Testis (tissue), 2 donors: ENCODE measurements around the gene KRTAP2-1.
"Not testable (repeated sequence)": the region's sequence is repeated elsewhere in the genome, so short reads cannot be mapped to it uniquely, and the experiment has no call there.

Experiments
- POLR2A ChIP-seq: fragments of 450-650 bp; IDR thresholded peaks from one replicate; pipeline ENCODE4 v1.6.1; 2017; ENCODE audit warnings: antibody characterized with exemption, mild to moderate bottlenecking, moderate library complexity
- TF ChIP-seq, protein P1 (sequence below), 3 experiments: fragments of 450-650 bp in 2 of 3; fragments of 200-600 bp in 1 of 3; sonication (generic) in 1 of 3; IDR thresholded peaks; one replicate each; pipeline ENCODE4 v1.5.1; 2016 to 2019; ENCODE audit warnings: antibody characterized with exemption in 3 of 3, mild to moderate bottlenecking in 2 of 3, moderate library complexity in 1 of 3

DNA sequence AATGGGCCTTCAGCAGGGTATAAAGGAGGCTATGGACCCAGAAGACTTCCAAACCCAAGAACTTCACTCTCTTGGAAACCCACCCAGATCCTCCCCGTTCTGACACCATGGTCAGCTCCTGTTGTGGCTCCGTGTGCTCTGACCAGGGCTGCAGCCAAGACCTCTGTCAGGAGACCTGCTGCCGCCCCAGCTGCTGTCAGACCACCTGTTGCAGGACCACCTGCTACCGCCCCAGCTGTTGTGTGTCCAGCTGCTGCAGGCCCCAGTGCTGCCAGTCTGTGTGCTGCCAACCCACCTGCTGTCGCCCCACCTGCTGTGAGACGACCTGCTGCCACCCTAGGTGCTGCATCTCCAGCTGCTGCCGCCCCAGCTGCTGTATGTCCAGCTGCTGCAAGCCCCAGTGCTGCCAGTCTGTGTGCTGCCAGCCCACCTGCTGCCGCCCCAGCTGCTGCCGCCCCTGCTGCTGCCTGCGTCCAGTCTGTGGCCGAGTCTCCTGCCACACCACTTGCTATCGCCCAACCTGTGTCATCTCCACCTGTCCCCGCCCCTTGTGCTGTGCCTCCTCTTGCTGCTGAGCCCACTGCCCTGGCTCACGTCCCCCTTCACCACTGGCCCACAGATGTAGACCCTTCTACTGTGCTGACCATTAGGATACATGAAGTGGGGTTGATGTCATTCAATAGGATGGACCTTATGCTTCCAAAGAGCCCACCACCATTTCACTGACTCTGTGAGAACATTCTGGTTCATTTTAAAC, 37.2 kb upstream of the KRTAP2-1 start, which contains the start of gene KRTAP4-7:
- TF ChIP-seq, protein P1, sequence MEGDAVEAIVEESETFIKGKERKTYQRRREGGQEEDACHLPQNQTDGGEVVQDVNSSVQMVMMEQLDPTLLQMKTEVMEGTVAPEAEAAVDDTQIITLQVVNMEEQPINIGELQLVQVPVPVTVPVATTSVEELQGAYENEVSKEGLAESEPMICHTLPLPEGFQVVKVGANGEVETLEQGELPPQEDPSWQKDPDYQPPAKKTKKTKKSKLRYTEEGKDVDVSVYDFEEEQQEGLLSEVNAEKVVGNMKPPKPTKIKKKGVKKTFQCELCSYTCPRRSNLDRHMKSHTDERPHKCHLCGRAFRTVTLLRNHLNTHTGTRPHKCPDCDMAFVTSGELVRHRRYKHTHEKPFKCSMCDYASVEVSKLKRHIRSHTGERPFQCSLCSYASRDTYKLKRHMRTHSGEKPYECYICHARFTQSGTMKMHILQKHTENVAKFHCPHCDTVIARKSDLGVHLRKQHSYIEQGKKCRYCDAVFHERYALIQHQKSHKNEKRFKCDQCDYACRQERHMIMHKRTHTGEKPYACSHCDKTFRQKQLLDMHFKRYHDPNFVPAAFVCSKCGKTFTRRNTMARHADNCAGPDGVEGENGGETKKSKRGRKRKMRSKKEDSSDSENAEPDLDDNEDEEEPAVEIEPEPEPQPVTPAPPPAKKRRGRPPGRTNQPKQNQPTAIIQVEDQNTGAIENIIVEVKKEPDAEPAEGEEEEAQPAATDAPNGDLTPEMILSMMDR (IDR thresholded peaks at IDR 0.05) = not testable (repeated sequence)
- not testable (repeated sequence) for TF ChIP-seq POLR2A
